ENCODE data around the gene ROBO1.

The ROBO1 gene

GRCh38 chr3:79297245-79297960, 470.4 kb downstream of the ROBO1 start:
- peak; percentile 79 for DNase-seq

DNA sequence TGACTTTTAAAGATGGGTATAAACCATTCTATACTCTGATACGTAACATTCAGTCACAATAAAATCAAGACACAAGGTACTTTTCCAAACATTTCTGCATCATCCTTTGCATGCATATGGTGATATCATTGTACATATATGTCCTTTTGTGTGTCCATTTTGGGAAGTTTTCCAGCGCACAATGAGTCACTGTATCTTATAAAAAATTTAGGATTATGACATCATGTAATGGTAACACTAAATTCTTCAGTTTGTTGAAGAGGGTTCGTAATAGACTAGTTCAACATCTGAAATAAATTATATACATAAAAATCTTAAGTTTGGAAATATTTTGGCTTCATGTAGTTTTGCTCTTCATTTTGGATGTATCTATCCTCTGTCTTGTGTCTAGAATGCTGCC, 480.9 kb downstream of the ROBO1 start:
- DNase-seq: no peak

GRCh38 chr3:79285871-79286270, 481.9 kb downstream of the ROBO1 start:
- no peak for DNase-seq

DNA sequence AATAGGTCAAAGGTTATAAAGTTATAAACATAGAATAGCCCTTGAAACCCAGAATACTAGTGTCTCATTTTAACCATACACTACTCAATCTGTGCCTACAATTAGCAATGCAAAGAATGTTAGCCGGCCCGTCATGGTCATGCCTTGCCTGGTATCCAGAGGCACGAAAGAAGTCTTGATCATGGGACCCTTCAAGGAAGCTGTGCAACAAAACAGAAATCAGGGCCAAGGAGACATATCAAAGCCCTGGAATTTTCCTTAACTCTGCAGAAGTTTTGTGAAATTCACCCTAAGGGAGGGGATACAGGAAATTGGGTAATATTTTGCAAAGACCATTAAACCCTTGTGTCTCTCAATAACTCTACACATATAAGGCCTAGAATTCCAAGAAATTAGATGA, 482.4 kb downstream of the ROBO1 start:
- no peak for DNase-seq

GRCh38 chr3:79284781-79285180, 483.0 kb downstream of the ROBO1 start:
- DNase-seq: no peak

- DNase-seq: no peak
Observed at GRCh38 chr3:79278681-79279080, 489.1 kb downstream of the ROBO1 start.

GRCh38 chr3:79268422-79268821, 499.4 kb downstream of the ROBO1 start:
- no peak for DNase-seq

GRCh38 chr3:79264892-79265291, 502.9 kb downstream of the ROBO1 start:
- DNase-seq: no peak

DNA sequence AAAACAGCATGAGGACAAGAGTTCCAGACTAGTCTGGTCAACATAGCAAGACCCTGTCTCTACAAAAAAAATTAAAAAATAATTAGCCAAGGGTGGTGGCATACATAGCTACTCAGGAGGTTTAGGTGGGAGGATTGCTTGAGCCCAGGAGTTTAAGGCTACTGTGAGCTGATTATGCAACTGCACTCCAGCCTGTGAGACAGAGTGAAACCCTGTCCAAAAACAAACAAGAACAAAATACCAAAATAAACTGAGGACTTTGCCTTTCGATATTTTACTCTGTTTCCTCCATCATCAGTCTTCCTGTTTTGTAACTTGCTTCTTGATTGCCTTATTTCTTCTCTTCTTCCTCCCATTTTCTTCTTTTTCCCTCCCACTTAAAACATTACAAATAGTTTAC, 504.4 kb downstream of the ROBO1 start:
- no peak for DNase-seq

GRCh38 chr3:79258479-79258878, 509.3 kb downstream of the ROBO1 start:
- no peak for DNase-seq

- DNase-seq: no peak
Observed at GRCh38 chr3:79257791-79258190, 510.0 kb downstream of the ROBO1 start.

- DNase-seq: no peak
Observed at GRCh38 chr3:79255702-79256101, 512.1 kb downstream of the ROBO1 start.

- DNase-seq: no peak
Observed at GRCh38 chr3:79255292-79255691, 512.5 kb downstream of the ROBO1 start.

GRCh38 chr3:79253704-79254103, 514.1 kb downstream of the ROBO1 start:
- DNase-seq: no peak

DNA sequence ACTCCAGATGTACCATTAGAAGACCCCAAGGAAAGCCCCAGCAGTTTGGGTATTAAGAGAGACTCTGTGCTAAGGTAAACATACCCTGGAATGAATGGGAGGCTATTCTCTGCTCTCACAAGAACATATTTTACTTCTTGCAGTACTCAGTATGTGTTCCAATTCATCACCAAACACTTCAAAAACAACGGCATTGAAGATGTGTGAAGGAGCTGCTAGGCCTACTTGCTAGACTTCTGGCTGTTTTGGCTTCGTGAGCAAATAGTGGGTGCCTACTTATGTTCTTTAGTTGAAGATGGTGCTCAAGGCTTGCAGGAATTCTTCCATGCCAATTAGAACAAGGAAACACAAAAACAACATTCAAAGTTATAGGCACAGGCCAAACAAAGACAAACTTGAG, 514.5 kb downstream of the ROBO1 start:
- no peak for DNase-seq

DNA sequence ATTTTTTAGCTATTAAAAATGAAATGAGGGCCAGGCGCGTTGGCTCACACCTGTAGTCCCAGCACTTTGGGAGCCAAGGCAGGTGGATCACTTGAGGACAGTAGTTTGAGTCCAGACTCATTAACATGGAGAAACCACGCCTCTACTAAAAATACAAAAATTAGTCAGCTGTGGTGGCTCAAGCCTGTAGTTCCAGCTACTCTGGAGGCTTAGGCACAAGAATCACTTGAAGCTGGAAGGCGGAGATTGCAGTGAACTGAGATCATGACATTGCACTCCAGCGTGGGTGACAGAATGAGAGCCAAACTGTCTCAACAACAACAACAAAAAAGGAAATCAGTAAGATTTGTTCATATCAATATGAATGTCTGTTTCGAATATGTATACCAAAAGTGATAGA, 517.1 kb downstream of the ROBO1 start:
- DNase-seq: no peak

DNA sequence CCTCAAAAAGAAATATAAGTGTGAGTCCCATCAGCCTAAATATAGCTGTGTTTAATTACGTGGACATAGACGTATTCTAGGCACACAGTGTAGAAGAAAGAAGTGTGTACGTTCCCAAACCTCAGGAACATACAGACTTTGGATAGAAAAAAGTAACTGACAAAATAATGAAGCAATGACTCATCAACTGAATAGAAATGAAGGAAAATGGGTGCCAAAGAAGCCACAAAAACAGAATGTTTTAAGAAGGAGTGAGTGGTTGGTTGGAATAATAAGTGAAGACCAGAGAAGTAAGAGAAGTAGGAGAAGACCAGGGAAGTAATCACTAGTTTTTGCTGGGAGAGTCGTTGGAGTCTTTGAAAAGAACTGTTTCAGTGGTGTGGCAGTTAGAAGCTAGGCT, 518.1 kb downstream of the ROBO1 start:
- no peak for DNase-seq

- no peak for DNase-seq
Observed at GRCh38 chr3:79247725-79248043, 520.1 kb downstream of the ROBO1 start.

- no peak for DNase-seq
Observed at GRCh38 chr3:79246875-79247724, 520.7 kb downstream of the ROBO1 start.

GRCh38 chr3:79245284-79246138, 522.3 kb downstream of the ROBO1 start:
- no peak for DNase-seq

DNA sequence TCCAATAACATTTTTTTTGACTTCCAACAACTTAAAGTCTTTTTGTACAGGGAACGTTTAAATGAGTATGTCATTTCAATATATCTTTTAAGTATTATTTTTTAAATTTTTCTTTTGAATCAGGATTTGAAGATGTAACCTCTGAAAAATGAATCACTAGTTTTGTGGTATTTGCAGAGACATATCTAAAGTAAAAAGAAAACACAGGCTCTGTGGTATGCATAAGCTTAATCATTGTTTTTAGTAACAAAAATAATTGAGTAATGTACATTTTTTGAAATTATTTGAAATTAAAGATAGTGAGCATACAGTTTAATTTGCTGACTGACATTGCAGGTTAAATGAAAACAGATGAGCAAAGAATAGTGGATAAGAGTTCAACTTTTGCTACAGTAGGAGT, 531.3 kb downstream of the ROBO1 start:
- no peak for DNase-seq

GRCh38 chr3:79233431-79234060, 534.3 kb downstream of the ROBO1 start:
- no peak for DNase-seq

GRCh38 chr3:79230266-79230665, 537.5 kb downstream of the ROBO1 start:
- DNase-seq: no peak
